IMR-90 (cell line): ENCODE results near the gene TP53TG3D.
"Not testable (repeated sequence)": the region's sequence is repeated elsewhere in the genome, so short reads cannot be mapped to it uniquely, and the experiment has no call there.

Source experiments
- MAFK ChIP-seq: IDR thresholded peaks from 2 replicates; pipeline ENCODE4 v1.6.1; 2012; ENCODE audit warnings: low read depth, low read length, improper control_type of control experiment
- MAZ ChIP-seq: IDR thresholded peaks from 2 replicates; pipeline ENCODE4 v1.6.1; 2012; ENCODE audit warnings: low read depth, mild to moderate bottlenecking, low read length, improper control_type of control experiment, moderate library complexity, borderline replicate concordance
- POLR2A ChIP-seq: IDR thresholded peaks from 2 replicates; pipeline ENCODE4 v1.6.1; 2012; ENCODE audit warnings: mild to moderate bottlenecking, low read depth, low read length
- RAD21 ChIP-seq: IDR thresholded peaks from 2 replicates; pipeline ENCODE4 v1.6.1; 2012; ENCODE audit warnings: low read length, improper control_type of control experiment
- SMC3 ChIP-seq: fragments of 150-350 bp; IDR thresholded peaks from 2 replicates; pipeline ENCODE4 v1.6.1; 2016; ENCODE audit warnings: low read depth, mild to moderate bottlenecking, antibody characterized with exemption, low read length, moderate library complexity
- TF ChIP-seq, protein P1 (sequence below): conservative IDR thresholded peaks from 2 replicates; pipeline ENCODE4 v1.5.1; 2012; ENCODE audit warnings: mild to moderate bottlenecking, low read depth, low read length, improper control_type of control experiment

DNA sequence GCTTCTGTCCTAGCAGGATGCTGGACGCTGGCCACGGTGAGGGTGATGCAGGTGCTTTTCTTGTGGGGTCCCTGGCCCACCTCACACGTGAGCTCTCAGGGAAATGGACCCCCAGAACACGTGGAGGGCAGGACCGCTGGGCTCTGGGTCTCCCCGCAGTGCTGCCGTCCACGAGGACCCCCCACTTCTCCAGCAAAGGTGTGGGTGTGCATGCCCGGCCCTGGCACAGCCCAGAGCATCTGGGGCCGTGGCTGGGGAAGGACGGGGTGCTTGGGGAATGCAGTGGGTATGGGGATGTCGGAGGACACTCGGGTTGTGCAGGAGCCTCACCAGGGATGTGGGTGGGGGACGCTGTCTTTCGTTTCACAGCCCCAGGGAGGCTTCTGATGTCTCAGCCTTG is 34.7 kb downstream of the TP53TG3D start:
- TF ChIP-seq POLR2A, RAD21, SMC3, MAFK, MAZ: not testable (repeated sequence)
- TF ChIP-seq, protein P1, sequence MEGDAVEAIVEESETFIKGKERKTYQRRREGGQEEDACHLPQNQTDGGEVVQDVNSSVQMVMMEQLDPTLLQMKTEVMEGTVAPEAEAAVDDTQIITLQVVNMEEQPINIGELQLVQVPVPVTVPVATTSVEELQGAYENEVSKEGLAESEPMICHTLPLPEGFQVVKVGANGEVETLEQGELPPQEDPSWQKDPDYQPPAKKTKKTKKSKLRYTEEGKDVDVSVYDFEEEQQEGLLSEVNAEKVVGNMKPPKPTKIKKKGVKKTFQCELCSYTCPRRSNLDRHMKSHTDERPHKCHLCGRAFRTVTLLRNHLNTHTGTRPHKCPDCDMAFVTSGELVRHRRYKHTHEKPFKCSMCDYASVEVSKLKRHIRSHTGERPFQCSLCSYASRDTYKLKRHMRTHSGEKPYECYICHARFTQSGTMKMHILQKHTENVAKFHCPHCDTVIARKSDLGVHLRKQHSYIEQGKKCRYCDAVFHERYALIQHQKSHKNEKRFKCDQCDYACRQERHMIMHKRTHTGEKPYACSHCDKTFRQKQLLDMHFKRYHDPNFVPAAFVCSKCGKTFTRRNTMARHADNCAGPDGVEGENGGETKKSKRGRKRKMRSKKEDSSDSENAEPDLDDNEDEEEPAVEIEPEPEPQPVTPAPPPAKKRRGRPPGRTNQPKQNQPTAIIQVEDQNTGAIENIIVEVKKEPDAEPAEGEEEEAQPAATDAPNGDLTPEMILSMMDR = not testable (repeated sequence)
